ENCODE measurements around the gene UFSP1.

GRCh38 chr7:100852048-100852872, 37.3 kb downstream of the UFSP1 start, which contains the start of gene SLC12A9:
- TF ChIP-seq, protein P1, sequence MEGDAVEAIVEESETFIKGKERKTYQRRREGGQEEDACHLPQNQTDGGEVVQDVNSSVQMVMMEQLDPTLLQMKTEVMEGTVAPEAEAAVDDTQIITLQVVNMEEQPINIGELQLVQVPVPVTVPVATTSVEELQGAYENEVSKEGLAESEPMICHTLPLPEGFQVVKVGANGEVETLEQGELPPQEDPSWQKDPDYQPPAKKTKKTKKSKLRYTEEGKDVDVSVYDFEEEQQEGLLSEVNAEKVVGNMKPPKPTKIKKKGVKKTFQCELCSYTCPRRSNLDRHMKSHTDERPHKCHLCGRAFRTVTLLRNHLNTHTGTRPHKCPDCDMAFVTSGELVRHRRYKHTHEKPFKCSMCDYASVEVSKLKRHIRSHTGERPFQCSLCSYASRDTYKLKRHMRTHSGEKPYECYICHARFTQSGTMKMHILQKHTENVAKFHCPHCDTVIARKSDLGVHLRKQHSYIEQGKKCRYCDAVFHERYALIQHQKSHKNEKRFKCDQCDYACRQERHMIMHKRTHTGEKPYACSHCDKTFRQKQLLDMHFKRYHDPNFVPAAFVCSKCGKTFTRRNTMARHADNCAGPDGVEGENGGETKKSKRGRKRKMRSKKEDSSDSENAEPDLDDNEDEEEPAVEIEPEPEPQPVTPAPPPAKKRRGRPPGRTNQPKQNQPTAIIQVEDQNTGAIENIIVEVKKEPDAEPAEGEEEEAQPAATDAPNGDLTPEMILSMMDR (IDR thresholded peaks at IDR 0.05; ENCODE audit: borderline replicate concordance, extremely low read depth, low read length, poor library complexity, severe bottlenecking), result peak; percentile 98
- no peak for TF ChIP-seq EZH2 (IDR thresholded peaks at IDR 0.05; ENCODE audit: borderline replicate concordance, low read depth, low read length, severe bottlenecking)
